Neural cell (in vitro differentiated cells): ENCODE data around the gene XK. TPM values are rescaled to one million over a fixed set of nuclear protein-coding genes. Genes with fewer than 3 reads are reported as not detected.

Experiments used
- H2AFZ ChIP-seq: fragments of 200-600, 300-800 bp; sonication (generic), shearing (Covaris generic); 2 replicates; pipeline ENCODE4 v1.6.0; 2014; ENCODE audit warnings: low read depth, mild to moderate bottlenecking, antibody characterized with exemption, low read length, moderate library complexity
- H3F3A ChIP-seq: fragments of 200-600 bp; shearing (Covaris generic); 2 replicates; pipeline ENCODE4 v1.6.1; 2016; ENCODE audit warnings: mild to moderate bottlenecking, moderate library complexity, mixed read lengths, antibody characterized with exemption, low read length; ENCODE audit not compliant: insufficient read depth, poor library complexity, severe bottlenecking
- H3K27ac ChIP-seq: fragments of 200-600, 300-800 bp; sonication (generic), shearing (Covaris generic); 2 replicates; pipeline ENCODE4 v1.5.1; 2014; ENCODE audit warnings: mild to moderate bottlenecking, low read length, moderate library complexity
- H3K27me3 ChIP-seq: fragments of 300-800, 200-600 bp; sonication (generic), shearing (Covaris generic); 2 replicates; pipeline ENCODE4 v1.6.0; 2014; ENCODE audit warnings: mild to moderate bottlenecking, low read depth, low read length, moderate library complexity; ENCODE audit not compliant: insufficient read depth
- H3K36me3 ChIP-seq: fragments of 300-800, 200-600 bp; sonication (generic), shearing (Covaris generic); 2 replicates; pipeline ENCODE4 v1.5.1; 2014; ENCODE audit warnings: mild to moderate bottlenecking, antibody characterized with exemption, low read length, moderate library complexity; ENCODE audit not compliant: insufficient read depth
- H3K4me2 ChIP-seq: fragments of 300-800, 200-600 bp; sonication (generic), shearing (Covaris generic); 2 replicates; pipeline ENCODE4 v1.6.0; 2014; ENCODE audit warnings: mild to moderate bottlenecking, low read length
- H3K4me3 ChIP-seq: fragments of 300-800, 200-600 bp; sonication (generic), shearing (Covaris generic); 2 replicates; pipeline ENCODE4 v1.5.1; 2014; ENCODE audit warnings: mild to moderate bottlenecking, low read length, moderate library complexity
- H3K79me2 ChIP-seq: fragments of 200-600 bp; shearing (Covaris generic); replicated peaks from 2 replicates; pipeline ENCODE4 v1.6.0; 2014; ENCODE audit warnings: mild to moderate bottlenecking, low read length, moderate library complexity; ENCODE audit not compliant: insufficient read depth
- H3K9ac ChIP-seq: fragments of 300-800, 200-600 bp; sonication (generic), shearing (Covaris generic); 2 replicates; pipeline ENCODE4 v1.6.1; 2016; ENCODE audit warnings: mild to moderate bottlenecking, low read length, mixed read lengths
- H3K9me2 ChIP-seq: fragments of 200-600 bp; shearing (Covaris generic); 2 replicates; pipeline ENCODE4 v1.6.1; 2016; ENCODE audit warnings: mild to moderate bottlenecking, low read length, mixed read lengths; ENCODE audit not compliant: insufficient read depth
- H3K9me3 ChIP-seq: fragments of 200-600, 300-800 bp; sonication (generic), shearing (Covaris generic); 2 replicates; pipeline ENCODE4 v1.6.1; 2016; ENCODE audit warnings: mild to moderate bottlenecking, mixed run types, low read length, moderate library complexity, mixed read lengths
- H4K20me1 ChIP-seq: fragments of 200-600 bp; shearing (Covaris generic); 2 replicates; pipeline ENCODE4 v1.6.1; 2016; ENCODE audit warnings: mild to moderate bottlenecking, mixed run types; ENCODE audit not compliant: insufficient read depth
- CTCF ChIP-seq: fragments of 450-650 bp; IDR thresholded peaks from 2 replicates; pipeline ENCODE4 v1.5.1; 2014; ENCODE audit warnings: antibody characterized with exemption, mild to moderate bottlenecking, moderate library complexity; ENCODE audit not compliant: poor library complexity, severe bottlenecking
- EP300 ChIP-seq: fragments of 450-650 bp; conservative IDR thresholded peaks from 2 replicates; pipeline ENCODE4 v1.6.1; 2014; ENCODE audit warnings: antibody characterized with exemption, mild to moderate bottlenecking, moderate library complexity; ENCODE audit not compliant: poor library complexity, severe bottlenecking
- EZH2 ChIP-seq: fragments of 200-600, 300-800 bp; shearing (Covaris generic), sonication (generic); IDR thresholded peaks from 2 replicates; pipeline ENCODE4 v1.6.1; 2014; ENCODE audit warnings: antibody characterized with exemption, low read length, borderline replicate concordance, mild to moderate bottlenecking; ENCODE audit not compliant: insufficient read depth, poor library complexity, severe bottlenecking
- MXI1 ChIP-seq: fragments of 450-650 bp; conservative IDR thresholded peaks from 2 replicates; pipeline ENCODE4 v1.6.1; 2014; ENCODE audit warnings: antibody characterized with exemption, mild to moderate bottlenecking; ENCODE audit not compliant: poor library complexity, severe bottlenecking
- POLR2AphosphoS5 ChIP-seq: IDR thresholded peaks from 2 replicates; pipeline ENCODE4 v1.6.1; 2012
- RAD21 ChIP-seq: fragments of 450-650 bp; conservative IDR thresholded peaks from 2 replicates; pipeline ENCODE4 v1.6.1; 2014; ENCODE audit warnings: antibody characterized with exemption, mild to moderate bottlenecking, moderate library complexity
- REST ChIP-seq: IDR thresholded peaks from 2 replicates; pipeline ENCODE4 v1.6.1; 2012; ENCODE audit warnings: borderline replicate concordance
- SMC3 ChIP-seq: fragments of 450-650 bp; conservative IDR thresholded peaks from 2 replicates; pipeline ENCODE4 v1.6.1; 2014; ENCODE audit warnings: antibody characterized with exemption, mild to moderate bottlenecking, moderate library complexity; ENCODE audit not compliant: poor library complexity
- TAF1 ChIP-seq: IDR thresholded peaks from 2 replicates; pipeline ENCODE4 v1.6.1; 2012; ENCODE audit warnings: low read depth
- polyA plus RNA-seq: library from polyadenylated mRNA; depleted of rRNA; stranded (reverse); fragments of >200 nt; gene quantifications from 2 replicates; pipeline ENCODE4 v1.2.3, GENCODE V29; 2014

XK gene
- polyA plus RNA-seq, 1 donor from 2014 or later: 1.8 TPM

GRCh38 chrX:37717708-37718107 is 32.1 kb downstream of the XK start:
- no peaks in the 10 kb centered on the region for H3F3A ChIP-seq
- no peaks in the 10 kb centered on the region for H3K9me3 ChIP-seq
- no peak overlapping the region for H3K27ac ChIP-seq
- no peak overlapping the region for H2AFZ ChIP-seq
- no peaks in the 10 kb centered on the region for H3K9me2 ChIP-seq
- no peak overlapping the region for H3K4me2 ChIP-seq
- no peak overlapping the region for H3K4me3 ChIP-seq
- no peaks in the 10 kb centered on the region for H3K27me3 ChIP-seq
- no peak for TF ChIP-seq EZH2
- no peak for TF ChIP-seq CTCF
- no peak for TF ChIP-seq TAF1
- TF ChIP-seq POLR2AphosphoS5: no peak
- no peak for TF ChIP-seq MXI1
- no peak for TF ChIP-seq EP300
- no peak for TF ChIP-seq SMC3
- TF ChIP-seq RAD21: no peak
- no peak for TF ChIP-seq REST
- no peaks in the 10 kb centered on the region for H3K79me2 ChIP-seq
- H3K36me3 ChIP-seq: no peaks in the 10 kb centered on the region
- no peak overlapping the region for H3K9ac ChIP-seq
- H4K20me1 ChIP-seq: no peaks in the 10 kb centered on the region

GRCh38 chrX:37722595-37722994 is 37.0 kb downstream of the XK start:
- Histone ChIP-seq H3K27me3 (no peaks in the 10 kb centered on the region), H3K27ac (no peak overlapping the region), H4K20me1 (no peaks in the 10 kb centered on the region), H3K9me2 (no peaks in the 10 kb centered on the region), H3K79me2 (no peaks in the 10 kb centered on the region), H3K4me3 (no peak overlapping the region), H3K9me3 (no peaks in the 10 kb centered on the region), H3K36me3 (no peaks in the 10 kb centered on the region), H3K4me2 (no peak overlapping the region), H3K9ac (no peak overlapping the region), H2AFZ (no peak overlapping the region), H3F3A (no peaks in the 10 kb centered on the region)
- TF ChIP-seq POLR2AphosphoS5 (no peak), TAF1 (no peak), MXI1 (no peak), REST (no peak), EZH2 (no peak), EP300 (no peak), SMC3 (no peak), RAD21 (no peak), CTCF (no peak)
